Stimulated activated CD8-positive, alpha-beta memory T cell treated with anti-CD3 and anti-CD28 coated beads, Interleukin-12 subunit alpha, Interleukin-12 subunit beta, amount 100 ng/mL, for 24 hours (primary cell): Measurements from ENCODE around the gene TOLLIP.
"Not testable (repeated sequence)": the region's sequence is repeated elsewhere in the genome, so short reads cannot be mapped to it uniquely, and the experiment has no call there.

Experiments used
- DNase-seq: peaks from one replicate; pipeline ENCODE4 v3.0.0-alpha.2; 2020; ENCODE audit errors: extremely low read depth

The TOLLIP gene

GRCh38 chr11:1263010-1263409, 46.4 kb downstream of the TOLLIP start:
- no peak for DNase-seq

GRCh38 chr11:1262172-1263006, 47.0 kb downstream of the TOLLIP start:
- DNase-seq = peak; percentile 58

- no peak for DNase-seq
These were observed 48.0 kb downstream of the TOLLIP start for GRCh38 chr11:1261241-1262071.

- no peak for DNase-seq
These were observed 48.8 kb downstream of the TOLLIP start for GRCh38 chr11:1260620-1261019.

DNA sequence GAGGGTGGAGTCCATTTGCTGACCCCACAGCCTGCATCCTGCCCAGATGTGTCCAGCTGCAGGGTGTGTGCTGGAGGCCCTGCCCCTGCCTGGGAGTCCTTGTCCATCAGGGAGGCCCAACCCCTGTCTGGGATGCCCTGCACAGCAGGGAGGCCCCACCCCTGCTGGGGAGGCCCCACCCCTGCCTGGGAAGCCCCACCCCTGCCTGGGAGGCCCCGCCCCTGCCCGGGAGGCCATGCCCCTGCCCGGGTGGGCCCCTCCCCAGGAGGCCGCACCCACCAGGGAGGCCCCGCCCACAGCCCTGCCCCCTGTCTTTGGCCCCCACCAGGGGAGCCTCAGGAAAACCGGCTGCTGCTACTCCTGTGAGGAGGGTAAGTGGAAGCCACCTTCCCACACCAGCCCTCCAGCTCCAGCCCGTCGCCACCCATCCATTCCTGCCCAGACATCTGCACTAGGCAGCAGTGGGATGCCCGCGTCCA, 49.4 kb downstream of the TOLLIP start:
- no peak for DNase-seq

- no peak for DNase-seq
These were observed 49.9 kb downstream of the TOLLIP start for GRCh38 chr11:1259561-1259960.

DNA sequence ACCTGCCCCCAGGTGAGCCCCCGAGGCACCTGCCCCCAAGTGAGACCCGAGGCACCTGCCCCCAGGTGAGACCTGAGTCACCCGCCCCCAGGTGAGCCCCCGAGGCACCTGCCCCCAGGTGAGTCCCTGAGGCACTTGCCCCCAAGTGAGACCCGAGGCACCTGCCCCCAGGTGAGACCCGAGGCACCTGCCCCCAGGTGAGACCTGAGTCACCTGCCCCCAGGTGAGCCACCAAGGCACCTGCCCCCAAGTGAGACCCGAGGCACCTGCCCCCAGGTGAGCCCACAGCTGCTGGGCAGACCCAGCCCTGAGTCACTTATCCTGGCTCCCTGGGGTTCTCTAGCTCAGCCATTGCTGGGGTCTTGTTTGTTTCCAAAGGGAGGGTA, 50.4 kb downstream of the TOLLIP start:
- DNase-seq = no peak

DNA sequence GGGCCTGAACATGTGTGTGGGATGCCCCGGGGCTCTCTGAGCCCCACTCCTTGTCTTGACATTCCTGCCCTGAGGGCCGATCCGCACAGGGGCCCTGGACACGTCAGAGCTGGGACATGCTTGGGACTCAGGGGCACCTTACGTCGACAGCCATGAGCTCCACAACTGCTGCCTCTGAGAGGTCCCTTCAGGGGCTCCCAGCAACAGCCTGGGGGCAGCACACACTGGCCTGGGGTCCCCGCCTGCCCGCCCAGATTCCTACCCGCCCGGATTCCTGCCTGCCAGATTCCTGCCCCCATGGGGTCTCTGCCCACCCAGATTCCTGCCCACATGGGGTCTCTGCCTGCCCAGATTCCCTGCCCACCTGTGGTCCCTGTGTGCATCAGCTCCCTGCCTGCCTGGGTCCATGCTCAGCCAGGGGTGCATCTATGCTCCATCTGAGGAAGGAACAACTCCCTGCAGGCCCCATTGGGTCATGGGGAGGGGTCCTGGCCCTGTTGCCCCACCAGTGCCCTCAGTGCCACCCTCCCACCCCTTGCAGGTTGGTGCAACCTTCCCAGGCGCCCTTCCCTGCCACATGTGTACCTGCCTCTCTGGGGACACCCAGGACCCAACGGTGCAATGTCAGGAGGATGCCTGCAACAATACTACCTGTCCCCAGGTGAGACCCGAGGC, 50.9 kb downstream of the TOLLIP start:
- no peak for DNase-seq

DNA sequence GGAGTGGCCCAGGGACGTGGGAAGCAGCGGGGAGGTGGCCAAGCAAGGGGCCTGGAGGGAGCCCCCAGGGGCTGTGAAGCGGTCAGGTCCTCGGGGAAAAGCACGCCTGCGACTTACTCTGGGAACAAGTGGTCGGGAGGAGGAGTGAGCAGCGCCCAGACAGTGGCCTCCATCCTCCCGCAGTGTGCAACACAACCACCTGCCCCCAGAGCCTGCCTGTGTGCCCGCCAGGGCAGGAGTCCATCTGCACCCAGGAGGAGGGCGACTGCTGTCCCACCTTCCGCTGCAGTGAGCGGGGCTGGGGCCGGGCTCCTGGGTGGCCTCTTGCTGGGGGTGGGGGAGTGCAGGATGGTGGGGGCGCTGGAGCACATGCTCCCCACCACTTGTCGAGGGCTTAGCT, 51.5 kb downstream of the TOLLIP start:
- no peak for DNase-seq

DNA sequence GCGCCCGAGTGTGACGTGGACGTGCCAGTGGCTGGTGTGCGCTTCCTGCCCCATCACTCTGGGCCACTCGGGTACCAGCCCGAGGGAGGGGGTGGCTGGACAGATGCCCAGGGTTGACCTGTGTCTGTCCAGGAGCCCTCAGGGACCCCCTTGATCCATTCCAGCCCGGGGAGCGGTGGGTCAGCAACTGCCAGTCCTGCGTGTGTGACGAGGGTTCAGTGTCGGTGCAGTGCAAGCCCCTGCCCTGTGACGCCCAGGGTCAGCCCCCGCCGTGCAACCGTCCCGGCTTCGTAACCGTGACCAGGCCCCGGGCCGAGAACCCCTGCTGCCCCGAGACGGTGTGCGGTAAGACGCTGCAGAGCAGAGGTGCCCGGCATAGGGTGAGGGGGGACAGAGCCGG, 52.1 kb downstream of the TOLLIP start:
- DNase-seq = no peak

GRCh38 chr11:1256257-1257045, 53.0 kb downstream of the TOLLIP start:
- no peak for DNase-seq

DNA sequence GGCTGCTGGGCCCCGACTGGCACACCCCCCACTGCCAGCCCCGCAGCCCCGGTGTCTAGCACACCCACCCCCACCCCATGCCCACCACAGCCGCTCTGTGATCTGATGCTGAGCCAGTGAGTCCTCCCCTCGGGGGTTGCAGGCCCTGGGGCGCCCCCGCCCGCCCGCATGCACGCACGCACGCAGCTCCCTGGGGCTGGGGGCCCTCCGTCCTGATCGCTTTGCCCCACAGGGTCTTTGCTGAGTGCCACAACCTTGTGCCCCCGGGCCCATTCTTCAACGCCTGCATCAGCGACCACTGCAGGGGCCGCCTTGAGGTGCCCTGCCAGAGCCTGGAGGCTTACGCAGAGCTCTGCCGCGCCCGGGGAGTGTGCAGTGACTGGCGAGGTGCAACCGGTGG, 54.3 kb downstream of the TOLLIP start:
- DNase-seq = no peak

DNA sequence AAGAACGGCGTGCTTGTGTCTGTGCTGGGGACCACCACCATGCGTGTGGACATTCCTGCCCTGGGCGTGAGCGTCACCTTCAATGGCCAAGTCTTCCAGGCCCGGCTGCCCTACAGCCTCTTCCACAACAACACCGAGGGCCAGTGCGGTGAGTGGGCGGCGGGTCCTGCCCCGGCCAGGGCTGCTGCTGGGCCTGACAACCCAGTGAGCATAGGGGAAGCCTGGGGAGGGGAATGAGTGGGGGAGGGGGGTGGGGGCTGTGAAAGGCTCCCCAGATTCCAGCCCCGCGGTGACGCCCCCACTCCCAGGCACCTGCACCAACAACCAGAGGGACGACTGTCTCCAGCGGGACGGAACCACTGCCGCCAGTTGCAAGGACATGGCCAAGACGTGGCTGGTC, 54.7 kb downstream of the TOLLIP start:
- no peak for DNase-seq

DNA sequence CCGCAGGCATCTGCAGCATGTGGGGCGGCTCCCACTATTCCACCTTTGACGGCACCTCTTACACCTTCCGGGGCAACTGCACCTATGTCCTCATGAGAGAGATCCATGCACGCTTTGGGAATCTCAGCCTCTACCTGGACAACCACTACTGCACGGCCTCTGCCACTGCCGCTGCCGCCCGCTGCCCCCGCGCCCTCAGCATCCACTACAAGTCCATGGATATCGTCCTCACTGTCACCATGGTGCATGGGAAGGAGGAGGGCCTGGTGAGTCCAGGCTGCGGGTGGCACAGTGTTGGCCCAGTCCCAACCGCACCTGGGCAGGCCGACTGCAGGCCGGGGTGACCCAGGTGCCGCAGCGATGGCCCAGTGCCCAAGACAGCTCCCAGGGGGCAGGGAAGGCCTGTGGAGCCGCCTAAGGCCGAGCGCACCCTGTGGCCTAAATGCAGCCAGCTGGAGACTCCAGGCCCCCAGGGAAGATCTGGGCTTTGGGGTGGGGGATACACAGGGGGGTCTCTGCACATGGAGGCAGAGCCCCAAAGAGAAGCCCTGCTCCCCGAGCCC, 55.3 kb downstream of the TOLLIP start:
- no peak for DNase-seq

GRCh38 chr11:1253103-1253485, 56.3 kb downstream of the TOLLIP start:
- no peak for DNase-seq

GRCh38 chr11:1252371-1253102, 56.9 kb downstream of the TOLLIP start:
- DNase-seq = no peak

DNA sequence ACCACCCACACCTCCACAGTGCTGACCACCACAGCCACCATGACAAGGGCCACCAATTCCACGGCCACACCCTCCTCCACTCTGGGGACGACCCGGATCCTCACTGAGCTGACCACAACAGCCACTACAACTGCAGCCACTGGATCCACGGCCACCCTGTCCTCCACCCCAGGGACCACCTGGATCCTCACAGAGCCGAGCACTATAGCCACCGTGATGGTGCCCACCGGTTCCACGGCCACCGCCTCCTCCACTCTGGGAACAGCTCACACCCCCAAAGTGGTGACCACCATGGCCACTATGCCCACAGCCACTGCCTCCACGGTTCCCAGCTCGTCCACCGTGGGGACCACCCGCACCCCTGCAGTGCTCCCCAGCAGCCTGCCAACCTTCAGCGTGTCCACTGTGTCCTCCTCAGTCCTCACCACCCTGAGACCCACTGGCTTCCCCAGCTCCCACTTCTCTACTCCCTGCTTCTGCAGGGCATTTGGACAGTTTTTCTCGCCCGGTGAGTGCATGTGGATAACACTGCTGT, 58.1 kb downstream of the TOLLIP start:
- DNase-seq = no peak

DNA sequence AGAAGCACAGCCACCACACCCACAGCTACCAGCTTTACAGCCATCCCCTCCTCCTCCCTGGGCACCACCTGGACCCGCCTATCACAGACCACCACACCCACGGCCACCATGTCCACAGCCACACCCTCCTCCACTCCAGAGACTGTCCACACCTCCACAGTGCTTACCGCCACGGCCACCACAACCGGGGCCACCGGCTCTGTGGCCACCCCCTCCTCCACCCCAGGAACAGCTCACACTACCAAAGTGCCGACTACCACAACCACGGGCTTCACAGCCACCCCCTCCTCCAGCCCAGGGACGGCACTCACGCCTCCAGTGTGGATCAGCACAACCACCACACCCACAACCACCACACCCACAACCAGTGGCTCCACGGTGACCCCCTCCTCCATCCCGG, 59.0 kb downstream of the TOLLIP start:
- not testable (repeated sequence) for DNase-seq

- DNase-seq = not testable (repeated sequence)
These were observed 60.5 kb downstream of the TOLLIP start for GRCh38 chr11:1248951-1249350.

DNA sequence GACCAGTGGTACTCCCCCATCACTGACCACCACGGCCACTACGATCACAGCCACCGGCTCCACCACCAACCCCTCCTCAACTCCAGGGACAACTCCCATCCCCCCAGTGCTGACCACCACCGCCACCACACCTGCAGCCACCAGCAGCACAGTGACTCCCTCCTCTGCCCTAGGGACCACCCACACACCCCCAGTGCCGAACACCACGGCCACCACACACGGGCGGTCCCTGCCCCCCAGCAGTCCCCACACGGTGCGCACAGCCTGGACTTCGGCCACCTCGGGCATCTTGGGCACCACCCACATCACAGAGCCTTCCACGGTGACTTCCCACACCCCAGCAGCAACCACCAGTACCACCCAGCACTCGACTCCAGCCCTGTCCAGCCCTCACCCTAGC, 62.4 kb downstream of the TOLLIP start:
- not testable (repeated sequence) for DNase-seq
